ENCODE measurements around the gene CD248. TPM values are rescaled to one million over a fixed set of nuclear protein-coding genes. Genes with fewer than 3 reads are reported as not detected.

CD248 gene
- total RNA-seq, 2 donors from 2014 or later = 4.9 to 8.8 TPM

DNA sequence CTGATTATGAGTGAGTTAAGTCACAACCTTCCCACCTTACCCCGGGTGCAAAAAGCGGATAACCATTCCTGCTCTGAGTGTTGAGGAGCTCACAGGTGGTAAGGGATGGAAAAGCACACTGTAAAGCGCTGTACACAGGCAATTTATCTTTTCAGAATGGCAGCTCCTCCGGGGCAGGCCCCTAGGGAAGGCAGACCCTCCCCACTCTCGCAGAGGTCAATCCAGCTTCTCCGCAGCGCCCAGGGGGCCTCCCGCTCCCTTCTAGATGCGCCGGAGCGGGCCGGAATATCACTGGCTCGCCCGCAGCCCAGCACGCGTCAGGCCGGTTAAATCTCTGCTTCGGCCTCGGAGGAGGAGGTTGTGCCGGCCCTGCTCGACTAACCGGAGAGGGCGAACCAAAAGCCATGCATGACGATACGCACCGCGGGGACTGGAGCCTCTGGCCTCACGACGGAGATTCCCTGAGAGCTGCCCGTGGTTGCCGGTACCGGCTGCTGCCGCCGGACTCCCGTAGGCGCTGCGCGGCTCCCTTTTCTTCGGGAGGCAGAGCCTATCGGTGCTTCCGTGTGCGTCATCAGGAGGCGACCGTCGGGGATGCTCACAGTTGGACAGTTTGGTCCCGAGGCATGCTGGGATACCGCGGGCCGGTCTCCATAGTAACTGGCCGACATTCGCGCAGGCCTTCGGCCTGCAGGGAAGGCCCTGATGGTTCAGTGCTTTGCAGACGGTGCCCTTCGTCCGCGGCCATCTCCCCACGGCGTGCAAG, 27.9 kb upstream of the CD248 start, which contains the start of gene BRMS1:
TSS of gene BRMS1 (minus strand) at position 555 of the 766 bp plus-strand sequence. CDS start 2,870 bp downstream, outside the sequence.
- no peaks in the 10 kb centered on the region for H3K9me3 ChIP-seq
- intact Hi-C loops (cut with DNase I) = no loop called here
- TF ChIP-seq, protein P1, sequence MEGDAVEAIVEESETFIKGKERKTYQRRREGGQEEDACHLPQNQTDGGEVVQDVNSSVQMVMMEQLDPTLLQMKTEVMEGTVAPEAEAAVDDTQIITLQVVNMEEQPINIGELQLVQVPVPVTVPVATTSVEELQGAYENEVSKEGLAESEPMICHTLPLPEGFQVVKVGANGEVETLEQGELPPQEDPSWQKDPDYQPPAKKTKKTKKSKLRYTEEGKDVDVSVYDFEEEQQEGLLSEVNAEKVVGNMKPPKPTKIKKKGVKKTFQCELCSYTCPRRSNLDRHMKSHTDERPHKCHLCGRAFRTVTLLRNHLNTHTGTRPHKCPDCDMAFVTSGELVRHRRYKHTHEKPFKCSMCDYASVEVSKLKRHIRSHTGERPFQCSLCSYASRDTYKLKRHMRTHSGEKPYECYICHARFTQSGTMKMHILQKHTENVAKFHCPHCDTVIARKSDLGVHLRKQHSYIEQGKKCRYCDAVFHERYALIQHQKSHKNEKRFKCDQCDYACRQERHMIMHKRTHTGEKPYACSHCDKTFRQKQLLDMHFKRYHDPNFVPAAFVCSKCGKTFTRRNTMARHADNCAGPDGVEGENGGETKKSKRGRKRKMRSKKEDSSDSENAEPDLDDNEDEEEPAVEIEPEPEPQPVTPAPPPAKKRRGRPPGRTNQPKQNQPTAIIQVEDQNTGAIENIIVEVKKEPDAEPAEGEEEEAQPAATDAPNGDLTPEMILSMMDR (IDR thresholded peaks at IDR 0.05) = no peak
- peaks cover 25% of the 10 kb centered on the region for H3K4me1 ChIP-seq
- H3K36me3 ChIP-seq = peaks cover 7% of the 10 kb centered on the region
- DNase-seq = peak; percentile 99
- no peaks in the 10 kb centered on the region for H3K27me3 ChIP-seq
- peak within 1 kb of the TSS; percentile 86 to 98 for H3K9ac ChIP-seq (ENCODE audit: low read depth in 2 of 2, low read length in 2 of 2)
- peak within 1 kb of the TSS; percentile 77 for H3K27ac ChIP-seq
- H3K4me3 ChIP-seq = peak within 1 kb of the TSS; percentile 100

GRCh38 chr11:66343176-66343575, 26.3 kb upstream of the CD248 start:
- Histone ChIP-seq H3K4me1 (peaks cover 25% of the 10 kb centered on the region), H3K9ac (ENCODE audit: low read depth in 2 of 2, low read length in 2 of 2) (peak overlapping the region in 1 of 2 donors; percentile 98), H3K9me3 (no peaks in the 10 kb centered on the region), H3K4me3 (no peak overlapping the region), H3K27ac (no peak overlapping the region), H3K27me3 (no peaks in the 10 kb centered on the region), H3K36me3 (peaks cover 7% of the 10 kb centered on the region)
- no peak for DNase-seq
- TF ChIP-seq, protein P1 (IDR thresholded peaks at IDR 0.05) = no peak
- intact Hi-C loops (cut with DNase I) = no loop called here

DNA sequence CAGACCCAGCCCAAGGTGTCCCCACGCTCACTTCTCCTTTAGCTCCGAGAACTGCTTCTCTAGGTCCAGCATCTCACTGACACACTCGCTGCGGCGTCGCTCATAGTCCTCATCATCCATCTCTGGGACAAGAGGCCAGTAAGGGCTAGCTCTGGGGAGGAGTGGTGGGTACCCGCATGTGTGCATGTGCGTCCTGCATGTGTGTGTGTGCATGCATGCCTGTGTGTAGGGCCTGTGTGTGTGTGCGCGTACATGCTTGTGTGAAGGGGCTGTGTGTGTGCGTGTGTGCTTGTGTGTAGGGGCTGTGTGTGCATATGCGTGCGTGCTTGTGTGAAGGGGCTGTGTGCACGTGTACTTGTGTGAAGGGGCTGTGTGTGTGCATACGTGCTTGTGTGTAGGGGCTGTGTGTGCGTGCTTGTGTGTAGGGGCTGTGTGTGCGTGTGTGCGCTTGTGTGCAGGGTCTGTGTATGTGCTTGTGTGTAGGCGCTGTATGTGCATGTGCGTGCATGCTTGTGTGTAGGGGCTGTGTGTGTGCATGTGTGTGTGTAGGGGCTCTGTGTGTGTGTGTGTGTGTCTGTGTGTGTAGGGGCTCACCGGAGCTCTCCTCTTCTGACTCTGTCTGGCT, 24.8 kb upstream of the CD248 start:
- no peak for DNase-seq
- no peak overlapping the region for H3K9ac ChIP-seq (ENCODE audit: low read depth in 2 of 2, low read length in 2 of 2)
- H3K9me3 ChIP-seq = no peaks in the 10 kb centered on the region
- TF ChIP-seq, protein P1 (IDR thresholded peaks at IDR 0.05) = no peak
- peaks cover 7% of the 10 kb centered on the region for H3K36me3 ChIP-seq
- H3K4me1 ChIP-seq = peaks cover 28% of the 10 kb centered on the region
- H3K27me3 ChIP-seq = no peaks in the 10 kb centered on the region
- H3K4me3 ChIP-seq = no peak overlapping the region
- no peak overlapping the region for H3K27ac ChIP-seq
- intact Hi-C loops (cut with DNase I) = no loop called here

GRCh38 chr11:66340596-66341501, 24.0 kb upstream of the CD248 start:
- Histone ChIP-seq H3K9me3 (no peaks in the 10 kb centered on the region), H3K36me3 (peaks cover 7% of the 10 kb centered on the region), H3K4me3 (no peak overlapping the region), H3K9ac (ENCODE audit: low read depth in 2 of 2, low read length in 2 of 2) (no peak overlapping the region), H3K27me3 (no peaks in the 10 kb centered on the region), H3K27ac (no peak overlapping the region), H3K4me1 (peaks cover 24% of the 10 kb centered on the region)
- no peak for DNase-seq
- TF ChIP-seq, protein P1 (IDR thresholded peaks at IDR 0.05) = no peak
- intact Hi-C loops (cut with DNase I) = no loop called here

Data from colonic mucosa (tissue), 4 donors.